HL-60 (cell line): Measurements from ENCODE around the gene NME7.

ENCODE experiments used
- CTCF ChIP-seq: IDR thresholded peaks from one replicate; pipeline ENCODE4 v1.5.1; 2011; ENCODE audit warnings: low read length, control low read depth, inconsistent platforms; ENCODE audit not compliant: insufficient read depth
- GABPA ChIP-seq: IDR thresholded peaks from 2 replicates; pipeline ENCODE4 v1.6.1; 2012; ENCODE audit warnings: low read depth
- POLR2AphosphoS5 ChIP-seq: IDR thresholded peaks from 2 replicates; pipeline ENCODE4 v1.6.1; 2012; ENCODE audit warnings: low read depth
- REST ChIP-seq: IDR thresholded peaks from 2 replicates; pipeline ENCODE4 v1.6.1; 2012; ENCODE audit warnings: low read depth; ENCODE audit not compliant: insufficient replicate concordance

- no peak for TF ChIP-seq POLR2AphosphoS5
- no peak for TF ChIP-seq CTCF
- TF ChIP-seq GABPA = no peak
- TF ChIP-seq REST = no peak
Observed at GRCh38 chr1:169138866-169139670, 228.5 kb downstream of the NME7 start.
